Epithelial cell of proximal tubule (primary cell): ENCODE measurements around the gene MZF1. TPM values are rescaled to one million over a fixed set of nuclear protein-coding genes. Genes with fewer than 3 reads are reported as not detected.
A peak's percentile ranks its signal among the peaks of the same experiment; 100 is the strongest.

Source experiments
- DNase-seq: peaks from one replicate; pipeline ENCODE4 v3.0.0-alpha.2; 2011; ENCODE audit warnings: low read depth
- H3K4me3 ChIP-seq: 2 replicates; pipeline ENCODE4 v1.5.1; 2011; ENCODE audit warnings: low read depth, mild to moderate bottlenecking, low read length
- total RNA-seq: library from RNA; depleted of rRNA; stranded (reverse); fragments of >200 nt; gene quantifications from 2 replicates; pipeline ENCODE4 v1.2.3, GENCODE V29; 2015
- TF ChIP-seq, protein P1 (sequence below): conservative IDR thresholded peaks from 2 replicates; pipeline ENCODE4 v1.5.1; 2012; ENCODE audit warnings: low read depth, mild to moderate bottlenecking, low read length

Gene MZF1
- total RNA-seq, 1 donor from 2014 or later, result 12.7 TPM

DNA sequence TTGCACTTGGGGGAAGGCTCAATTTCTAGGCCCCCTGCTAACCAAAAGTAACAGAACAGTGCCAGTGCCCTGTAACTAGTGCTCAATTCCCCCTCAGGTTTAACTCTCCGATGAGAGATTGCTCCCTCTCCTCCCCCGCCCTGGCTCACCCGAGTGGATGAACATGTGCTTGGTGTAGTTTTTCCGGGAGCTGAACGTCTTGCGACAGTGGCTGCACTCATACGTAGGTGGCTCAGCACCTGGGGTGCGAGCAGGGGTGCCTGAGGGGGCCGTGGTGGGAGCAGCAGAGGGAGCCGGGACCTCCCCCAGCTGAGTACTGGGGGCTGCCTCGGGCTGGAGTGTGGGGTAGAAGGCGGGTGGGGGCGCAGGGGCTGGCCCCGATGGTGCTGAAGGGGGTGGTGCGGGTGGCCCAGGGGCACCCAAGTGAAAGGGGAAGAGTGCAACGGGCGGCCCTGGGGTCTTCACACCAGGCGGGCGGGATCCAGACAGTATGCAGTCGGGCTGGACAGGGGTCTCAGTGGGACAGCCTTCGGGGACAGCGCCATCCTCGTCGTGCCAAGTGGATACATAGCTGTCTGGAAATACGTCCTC, 56.8 kb downstream of the MZF1 start:
- no peak for DNase-seq
- TF ChIP-seq, protein P1, sequence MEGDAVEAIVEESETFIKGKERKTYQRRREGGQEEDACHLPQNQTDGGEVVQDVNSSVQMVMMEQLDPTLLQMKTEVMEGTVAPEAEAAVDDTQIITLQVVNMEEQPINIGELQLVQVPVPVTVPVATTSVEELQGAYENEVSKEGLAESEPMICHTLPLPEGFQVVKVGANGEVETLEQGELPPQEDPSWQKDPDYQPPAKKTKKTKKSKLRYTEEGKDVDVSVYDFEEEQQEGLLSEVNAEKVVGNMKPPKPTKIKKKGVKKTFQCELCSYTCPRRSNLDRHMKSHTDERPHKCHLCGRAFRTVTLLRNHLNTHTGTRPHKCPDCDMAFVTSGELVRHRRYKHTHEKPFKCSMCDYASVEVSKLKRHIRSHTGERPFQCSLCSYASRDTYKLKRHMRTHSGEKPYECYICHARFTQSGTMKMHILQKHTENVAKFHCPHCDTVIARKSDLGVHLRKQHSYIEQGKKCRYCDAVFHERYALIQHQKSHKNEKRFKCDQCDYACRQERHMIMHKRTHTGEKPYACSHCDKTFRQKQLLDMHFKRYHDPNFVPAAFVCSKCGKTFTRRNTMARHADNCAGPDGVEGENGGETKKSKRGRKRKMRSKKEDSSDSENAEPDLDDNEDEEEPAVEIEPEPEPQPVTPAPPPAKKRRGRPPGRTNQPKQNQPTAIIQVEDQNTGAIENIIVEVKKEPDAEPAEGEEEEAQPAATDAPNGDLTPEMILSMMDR, result no peak
- no peak overlapping the region for H3K4me3 ChIP-seq

DNA sequence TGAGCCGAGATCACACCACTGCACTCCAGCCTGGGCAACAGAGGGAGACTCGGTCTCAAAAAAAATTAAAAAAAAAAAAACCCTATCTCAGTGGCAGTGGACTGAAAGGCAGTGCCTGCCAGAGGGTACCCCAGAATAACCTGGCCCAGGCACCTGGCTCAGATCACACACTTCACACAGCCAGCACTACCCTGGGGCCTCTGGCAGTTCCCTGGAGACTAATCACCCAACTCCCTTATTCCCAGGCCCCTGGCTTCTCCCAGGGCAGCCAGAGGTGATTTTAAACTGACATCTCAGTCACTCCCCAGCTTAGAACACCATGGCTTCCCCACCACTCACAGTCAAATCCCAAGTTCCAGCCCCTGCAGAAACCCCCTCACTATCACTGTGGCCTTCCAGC, 57.9 kb downstream of the MZF1 start:
- TF ChIP-seq, protein P1, result no peak
- H3K4me3 ChIP-seq, result no peak overlapping the region
- no peak for DNase-seq

DNA sequence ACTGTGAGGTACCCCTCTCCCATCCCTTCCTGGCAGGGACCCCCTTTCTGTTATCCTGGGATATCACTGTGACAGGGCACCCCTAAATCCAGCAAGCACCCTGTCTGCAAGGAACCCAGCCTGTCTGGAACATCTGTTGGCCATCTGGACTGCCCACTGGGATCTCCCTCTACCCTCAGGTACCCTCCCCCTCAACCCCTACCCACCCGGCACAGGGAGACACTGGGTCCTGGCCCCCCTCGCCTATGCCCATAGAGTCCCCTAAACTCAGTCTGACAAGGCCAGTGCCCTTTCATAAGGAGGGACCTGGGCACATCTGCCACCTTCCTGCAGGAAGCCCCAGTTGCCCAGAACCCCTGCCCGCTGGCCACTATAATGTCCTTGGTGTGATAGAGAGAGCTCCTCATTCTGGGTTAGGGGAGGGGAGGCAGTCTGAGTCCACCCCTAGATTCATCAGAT, 58.5 kb downstream of the MZF1 start:
- TF ChIP-seq, protein P1, result no peak
- peak overlapping the region; percentile 66 for H3K4me3 ChIP-seq
- no peak for DNase-seq

DNA sequence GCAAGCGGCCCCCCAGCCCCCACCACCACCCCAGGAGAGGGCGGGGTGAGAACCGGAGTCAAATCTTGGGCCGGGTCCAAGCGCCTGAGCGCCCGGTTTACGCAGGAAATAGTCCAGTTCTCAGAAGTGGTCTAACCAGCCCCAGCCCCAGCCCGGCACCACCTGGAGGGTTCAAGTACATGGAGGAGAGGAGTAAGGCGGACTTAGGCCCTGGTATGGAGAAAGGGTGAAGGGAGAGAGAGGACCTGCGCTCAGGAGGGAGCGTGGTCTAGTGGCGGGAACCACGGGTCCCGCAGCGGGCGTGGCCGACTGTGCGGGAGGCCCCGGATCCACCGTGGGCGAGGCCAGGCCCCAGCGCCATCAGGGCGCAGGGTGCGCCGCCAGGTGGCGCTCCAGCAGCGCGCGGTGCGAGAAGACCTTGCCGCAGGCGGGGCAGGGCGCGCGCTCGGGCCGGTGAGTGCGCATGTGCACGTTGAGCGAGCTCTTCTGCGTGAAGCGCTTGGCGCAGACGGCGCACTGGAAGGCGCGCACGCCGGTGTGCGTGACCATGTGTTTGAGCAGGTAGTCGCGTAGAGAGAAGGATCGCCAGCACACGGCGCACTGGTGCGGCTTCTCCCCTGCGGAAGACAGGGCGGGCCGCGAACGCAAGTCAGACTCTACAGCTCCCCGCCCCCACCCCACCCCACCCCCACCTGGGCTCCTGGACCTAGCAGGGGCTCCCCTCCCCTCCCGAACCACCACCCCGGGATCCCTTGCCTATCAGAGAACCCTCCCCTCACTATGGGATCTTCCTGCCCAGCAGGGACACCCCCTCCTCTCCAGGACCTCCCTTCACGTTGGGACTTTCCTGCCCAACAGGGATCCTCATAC, 59.2 kb downstream of the MZF1 start:
- H3K4me3 ChIP-seq, result peak overlapping the region; percentile 66
- DNase-seq, result peak; percentile 6
- TF ChIP-seq, protein P1, result peak; percentile 83

DNA sequence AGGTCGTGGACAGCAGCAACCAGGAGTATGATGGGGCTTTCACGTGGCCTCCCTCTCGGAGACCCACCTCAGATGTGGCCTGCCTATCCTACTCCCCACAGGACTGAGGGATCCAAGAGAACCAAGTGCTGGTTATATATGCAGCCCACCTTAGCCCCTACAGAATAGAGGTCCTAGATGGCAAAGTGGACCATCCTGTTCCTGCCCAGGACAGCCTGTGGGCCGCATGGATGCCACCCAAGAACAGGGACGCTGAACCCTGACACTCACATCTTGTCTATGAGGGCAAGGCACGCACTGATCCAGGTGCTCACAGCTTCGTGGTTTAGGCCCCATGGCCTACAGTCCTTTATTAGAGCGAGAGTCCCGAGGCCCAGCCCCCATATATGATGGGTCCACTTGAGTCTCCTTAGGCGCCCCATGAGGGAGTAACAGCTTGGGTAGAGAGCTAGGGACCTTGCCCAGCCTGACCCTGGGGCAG, 59.9 kb downstream of the MZF1 start:
- peak overlapping the region; percentile 66 for H3K4me3 ChIP-seq
- TF ChIP-seq, protein P1, result no peak
- DNase-seq, result no peak

Other genes with a start within 250 kb of the MZF1 start
- gene ZSCAN22, start 246.3 kb downstream of the MZF1 start, total RNA-seq, result 1.3 and 1.9 TPM in 2 replicates
- 2.7 and 20.1 TPM in 2 replicates for gene A1BG, start 219.8 kb downstream of the MZF1 start, total RNA-seq
- 0.06 and 0.14 TPM in 2 replicates for gene ZNF497, start 210.6 kb downstream of the MZF1 start, total RNA-seq
- gene ZNF837, start 192.3 kb downstream of the MZF1 start, total RNA-seq, result 2.4 and 11.5 TPM in 2 replicates
- 1,628 and 2,421 TPM in 2 replicates for gene RPS5, start 186.1 kb downstream of the MZF1 start, total RNA-seq
- not detected in 2 replicates for gene RNF225, start 177.7 kb downstream of the MZF1 start, total RNA-seq
- 5.3 and 10.5 TPM in 2 replicates for gene ZNF584, start 164.7 kb downstream of the MZF1 start, total RNA-seq
- 1.8 and 2.4 TPM in 2 replicates for gene ZNF132, start 133.2 kb downstream of the MZF1 start, total RNA-seq
- gene ZNF324B, start 121.7 kb downstream of the MZF1 start, total RNA-seq, result 0.98 and 3.8 TPM in 2 replicates
- 7.2 and 13.8 TPM in 2 replicates for gene ZNF324, start 106.3 kb downstream of the MZF1 start, total RNA-seq
- 8.6 and 9.7 TPM in 2 replicates for gene ZNF446, start 97.0 kb downstream of the MZF1 start, total RNA-seq
- gene SLC27A5, start 61.3 kb downstream of the MZF1 start, total RNA-seq, result 14.8 and 15.8 TPM in 2 replicates
- gene ZBTB45, start 53.5 kb downstream of the MZF1 start, total RNA-seq, result 18.2 and 23.7 TPM in 2 replicates
- gene TRIM28, start 29.3 kb downstream of the MZF1 start, total RNA-seq, result 454 and 661 TPM in 2 replicates
- 70.1 and 137 TPM in 2 replicates for gene CHMP2A, start 18.2 kb downstream of the MZF1 start, total RNA-seq
- gene UBE2M, start 14.7 kb downstream of the MZF1 start, total RNA-seq, result 37.4 and 49.9 TPM in 2 replicates